GM12891 (cell line): Measurements from ENCODE around the gene CHMP1A.

Experiments
- PAX5 ChIP-seq: IDR thresholded peaks from 2 replicates; pipeline ENCODE4 v1.6.1; 2011; ENCODE audit warnings: low read length, moderate library complexity, mild to moderate bottlenecking; ENCODE audit not compliant: insufficient read depth, severe bottlenecking
- POLR2A ChIP-seq: IDR thresholded peaks from 2 replicates; pipeline ENCODE4 v1.6.1; 2011; ENCODE audit warnings: low read depth, low read length, control low read depth
- POLR2AphosphoS5 ChIP-seq: IDR thresholded peaks from 2 replicates; pipeline ENCODE4 v1.6.1; 2011; ENCODE audit warnings: low read depth, low read length, control low read depth
- SPI1 ChIP-seq: IDR thresholded peaks from 2 replicates; pipeline ENCODE4 v1.6.1; 2011; ENCODE audit warnings: low read depth, low read length, control low read depth
- TAF1 ChIP-seq: IDR thresholded peaks from 2 replicates; pipeline ENCODE4 v1.6.1; 2011; ENCODE audit warnings: low read depth, low read length, control low read depth

DNA sequence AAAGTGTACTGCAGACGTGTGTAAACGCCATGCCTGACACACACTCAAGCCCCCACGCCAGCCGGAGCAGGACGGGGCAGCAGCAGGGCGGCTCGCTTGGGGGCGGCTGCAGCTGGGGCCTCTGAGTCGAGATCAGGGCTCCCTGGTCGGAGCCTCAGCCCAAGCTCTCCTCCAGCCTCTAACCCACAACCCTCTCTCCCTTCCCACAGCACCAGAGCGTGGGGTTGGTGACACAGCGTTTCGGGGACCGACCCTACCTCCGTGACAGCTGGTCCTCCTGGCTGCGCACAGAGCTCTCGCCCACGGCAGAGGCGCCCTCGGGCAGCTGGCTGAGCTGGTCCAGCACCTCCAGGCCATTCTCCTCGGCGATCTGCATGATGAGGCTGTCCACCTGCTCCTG, 11.2 kb downstream of the CHMP1A start:
- no peak for TF ChIP-seq POLR2AphosphoS5
- TF ChIP-seq POLR2A, result no peak
- no peak for TF ChIP-seq SPI1
- no peak for TF ChIP-seq TAF1
- no peak for TF ChIP-seq PAX5
